Esophagus squamous epithelium (tissue), 4 donors: ENCODE results near the gene SDF4.

ENCODE experiments used
- POLR2A ChIP-seq, 4 donors: fragments of 450-650 bp; IDR thresholded peaks; one replicate each; pipeline ENCODE4 v1.6.1; 2017; ENCODE audit warnings: antibody characterized with exemption in 4 of 4, mild to moderate bottlenecking in 4 of 4, moderate library complexity in 3 of 4
- TF ChIP-seq, protein P1 (sequence below), 6 experiments: fragments of 450-650 bp in 4 of 6; fragments of 200-600 bp in 2 of 6; sonication (generic) in 2 of 6; IDR thresholded peaks; one replicate each; pipeline ENCODE4 v1.5.1; 2016 to 2019; ENCODE audit warnings: antibody characterized with exemption in 6 of 6, mild to moderate bottlenecking in 4 of 6, moderate library complexity in 4 of 6

- TF ChIP-seq, protein P1, sequence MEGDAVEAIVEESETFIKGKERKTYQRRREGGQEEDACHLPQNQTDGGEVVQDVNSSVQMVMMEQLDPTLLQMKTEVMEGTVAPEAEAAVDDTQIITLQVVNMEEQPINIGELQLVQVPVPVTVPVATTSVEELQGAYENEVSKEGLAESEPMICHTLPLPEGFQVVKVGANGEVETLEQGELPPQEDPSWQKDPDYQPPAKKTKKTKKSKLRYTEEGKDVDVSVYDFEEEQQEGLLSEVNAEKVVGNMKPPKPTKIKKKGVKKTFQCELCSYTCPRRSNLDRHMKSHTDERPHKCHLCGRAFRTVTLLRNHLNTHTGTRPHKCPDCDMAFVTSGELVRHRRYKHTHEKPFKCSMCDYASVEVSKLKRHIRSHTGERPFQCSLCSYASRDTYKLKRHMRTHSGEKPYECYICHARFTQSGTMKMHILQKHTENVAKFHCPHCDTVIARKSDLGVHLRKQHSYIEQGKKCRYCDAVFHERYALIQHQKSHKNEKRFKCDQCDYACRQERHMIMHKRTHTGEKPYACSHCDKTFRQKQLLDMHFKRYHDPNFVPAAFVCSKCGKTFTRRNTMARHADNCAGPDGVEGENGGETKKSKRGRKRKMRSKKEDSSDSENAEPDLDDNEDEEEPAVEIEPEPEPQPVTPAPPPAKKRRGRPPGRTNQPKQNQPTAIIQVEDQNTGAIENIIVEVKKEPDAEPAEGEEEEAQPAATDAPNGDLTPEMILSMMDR (IDR thresholded peaks at IDR 0.05): no peak
- no peak for TF ChIP-seq POLR2A (IDR thresholded peaks at IDR 0.05)
Observed at GRCh38 chr1:1173061-1173792, 58.6 kb downstream of the SDF4 start.
